HEK293 (cell line): ENCODE data around the gene NLRC4.

ENCODE experiments used
- TF ChIP-seq, protein P1 (sequence below): fragments of 450-650 bp; formaldehyde crosslinking; IDR thresholded peaks from 2 replicates; pipeline ENCODE4 v1.5.1; 2016; ENCODE audit warnings: missing biosample characterization, missing genetic modification characterization
- TF ChIP-seq, protein P2 (sequence below): fragments of 450-650 bp; formaldehyde crosslinking; IDR thresholded peaks from 2 replicates; pipeline ENCODE4 v1.5.1; 2016; ENCODE audit warnings: missing biosample characterization, missing genetic modification characterization

DNA sequence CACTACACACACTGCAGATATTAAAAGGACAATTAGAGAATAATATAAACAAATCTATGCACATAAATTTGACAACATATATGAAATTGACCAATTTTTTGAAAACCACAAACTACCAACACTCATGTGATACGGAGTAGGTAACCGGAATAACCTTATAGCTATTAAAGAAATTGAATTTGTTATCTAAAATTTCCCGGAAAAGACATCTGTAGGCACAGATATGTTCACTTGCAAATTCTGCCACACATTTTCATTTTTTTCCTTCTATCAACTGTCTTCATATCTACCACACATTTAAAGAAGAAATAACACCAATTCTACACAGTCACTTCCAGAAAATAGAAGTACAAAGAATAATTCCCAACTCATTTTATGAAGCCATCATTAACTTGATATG, 22.4 kb downstream of the NLRC4 start:
- TF ChIP-seq, protein P1, sequence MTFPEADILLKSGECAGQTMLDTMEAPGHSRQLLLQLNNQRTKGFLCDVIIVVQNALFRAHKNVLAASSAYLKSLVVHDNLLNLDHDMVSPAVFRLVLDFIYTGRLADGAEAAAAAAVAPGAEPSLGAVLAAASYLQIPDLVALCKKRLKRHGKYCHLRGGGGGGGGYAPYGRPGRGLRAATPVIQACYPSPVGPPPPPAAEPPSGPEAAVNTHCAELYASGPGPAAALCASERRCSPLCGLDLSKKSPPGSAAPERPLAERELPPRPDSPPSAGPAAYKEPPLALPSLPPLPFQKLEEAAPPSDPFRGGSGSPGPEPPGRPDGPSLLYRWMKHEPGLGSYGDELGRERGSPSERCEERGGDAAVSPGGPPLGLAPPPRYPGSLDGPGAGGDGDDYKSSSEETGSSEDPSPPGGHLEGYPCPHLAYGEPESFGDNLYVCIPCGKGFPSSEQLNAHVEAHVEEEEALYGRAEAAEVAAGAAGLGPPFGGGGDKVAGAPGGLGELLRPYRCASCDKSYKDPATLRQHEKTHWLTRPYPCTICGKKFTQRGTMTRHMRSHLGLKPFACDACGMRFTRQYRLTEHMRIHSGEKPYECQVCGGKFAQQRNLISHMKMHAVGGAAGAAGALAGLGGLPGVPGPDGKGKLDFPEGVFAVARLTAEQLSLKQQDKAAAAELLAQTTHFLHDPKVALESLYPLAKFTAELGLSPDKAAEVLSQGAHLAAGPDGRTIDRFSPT (tag by site-specific recombination), result no peak
- TF ChIP-seq, protein P2, sequence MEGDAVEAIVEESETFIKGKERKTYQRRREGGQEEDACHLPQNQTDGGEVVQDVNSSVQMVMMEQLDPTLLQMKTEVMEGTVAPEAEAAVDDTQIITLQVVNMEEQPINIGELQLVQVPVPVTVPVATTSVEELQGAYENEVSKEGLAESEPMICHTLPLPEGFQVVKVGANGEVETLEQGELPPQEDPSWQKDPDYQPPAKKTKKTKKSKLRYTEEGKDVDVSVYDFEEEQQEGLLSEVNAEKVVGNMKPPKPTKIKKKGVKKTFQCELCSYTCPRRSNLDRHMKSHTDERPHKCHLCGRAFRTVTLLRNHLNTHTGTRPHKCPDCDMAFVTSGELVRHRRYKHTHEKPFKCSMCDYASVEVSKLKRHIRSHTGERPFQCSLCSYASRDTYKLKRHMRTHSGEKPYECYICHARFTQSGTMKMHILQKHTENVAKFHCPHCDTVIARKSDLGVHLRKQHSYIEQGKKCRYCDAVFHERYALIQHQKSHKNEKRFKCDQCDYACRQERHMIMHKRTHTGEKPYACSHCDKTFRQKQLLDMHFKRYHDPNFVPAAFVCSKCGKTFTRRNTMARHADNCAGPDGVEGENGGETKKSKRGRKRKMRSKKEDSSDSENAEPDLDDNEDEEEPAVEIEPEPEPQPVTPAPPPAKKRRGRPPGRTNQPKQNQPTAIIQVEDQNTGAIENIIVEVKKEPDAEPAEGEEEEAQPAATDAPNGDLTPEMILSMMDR (tag by site-specific recombination), result no peak
